CD4-positive, alpha-beta T cell (primary cell): ENCODE data around the gene KCNAB1. TPM values are rescaled to one million over a fixed set of nuclear protein-coding genes. Genes with fewer than 3 reads are reported as not detected.

Experiments used
- ATAC-seq: fragments of 200-7000 bp; cut with Tn5 transposase; one replicate; pipeline ENCODE4 v1.10.0; 2022; ENCODE audit warnings: mild to moderate bottlenecking; ENCODE audit not compliant: poor library complexity
- CTCF ChIA-PET: fragments of 350-600 bp; sonication (Branson Sonifier 250); formaldehyde crosslinking; loops from one replicate; lab custom pipeline; 2021; ENCODE audit warnings: antibody characterized with exemption, inconsistent platforms; lab: Charles Lee
- POLR2A ChIA-PET: fragments of 350-600 bp; sonication (Branson Sonifier 250); formaldehyde crosslinking; loops from one replicate; lab custom pipeline; 2021; ENCODE audit warnings: antibody characterized with exemption, inconsistent platforms; lab: Charles Lee
- DNase-seq, 14 experiments: peaks; one replicate each; pipeline ENCODE4 v3.0.0-alpha.2; 2013 to 2020; ENCODE audit warnings: mixed read lengths in 2 of 14
- H3K27ac ChIP-seq, 2 donors: one replicate each; pipeline versions ENCODE4 v1.5.1 to v1.7.0; 2013; ENCODE audit warnings: low read length in 2 of 2, low read depth in 1 of 2, mild to moderate bottlenecking in 1 of 2
- H3K27me3 ChIP-seq, 2 experiments: 1 replicate in 1 of 2; 2 replicates in 1 of 2; pipeline versions ENCODE4 v1.6.1 to v1.7.0; 2013; ENCODE audit warnings: low read length in 2 of 2, control low read depth in 1 of 2, mild to moderate bottlenecking in 1 of 2, moderate library complexity in 1 of 2; ENCODE audit not compliant: insufficient read depth in 2 of 2, control insufficient read depth in 1 of 2
- H3K36me3 ChIP-seq: one replicate; pipeline ENCODE4 v1.6.1; 2013; ENCODE audit warnings: low read length, control low read depth; ENCODE audit not compliant: insufficient read depth
- H3K4me1 ChIP-seq: one replicate; pipeline ENCODE4 v1.6.1; 2013; ENCODE audit warnings: low read length, control low read depth; ENCODE audit not compliant: insufficient read depth
- H3K4me3 ChIP-seq: one replicate; pipeline ENCODE4 v1.5.1; 2013; ENCODE audit warnings: mild to moderate bottlenecking, low read length, moderate library complexity
- H3K9me3 ChIP-seq, 2 experiments: 1 replicate in 1 of 2; 2 replicates in 1 of 2; pipeline versions ENCODE4 v1.6.1 to v1.7.0; 2013; ENCODE audit warnings: low read length in 2 of 2, mild to moderate bottlenecking in 2 of 2, control low read depth in 1 of 2, moderate library complexity in 1 of 2; ENCODE audit not compliant: control insufficient read depth in 1 of 2, insufficient read depth in 1 of 2
- H3K27ac Mint-ChIP-seq: one replicate; pipeline ENCODE4 v1.8.0; 2020; ENCODE audit warnings: mixed read lengths
- H3K27me3 Mint-ChIP-seq: one replicate; pipeline ENCODE4 v1.8.0; 2021; ENCODE audit warnings: mixed read lengths
- H3K36me3 Mint-ChIP-seq: one replicate; pipeline ENCODE4 v1.8.0; 2021; ENCODE audit warnings: low read depth, mixed read lengths
- H3K4me1 Mint-ChIP-seq: one replicate; pipeline ENCODE4 v1.8.0; 2021; ENCODE audit warnings: low read depth, mixed read lengths
- H3K4me3 Mint-ChIP-seq: one replicate; pipeline ENCODE4 v1.8.0; 2020; ENCODE audit warnings: mild to moderate bottlenecking, mixed read lengths
- H3K9me3 Mint-ChIP-seq: one replicate; pipeline ENCODE4 v1.8.0; 2020; ENCODE audit warnings: mixed read lengths
- CTCF ChIP-seq: fragments of 200-600 bp; IDR thresholded peaks from one replicate; pipeline ENCODE4 v1.8.0; 2022; ENCODE audit warnings: antibody characterized with exemption, mild to moderate bottlenecking
- intact Hi-C, 2 experiments: fragments of 100-400 bp; cut with DNase I in 1 of 2; cut with micrococcal nuclease in 1 of 2; formaldehyde crosslinking; loops; one replicate each; pipeline versions ENCODE4 v1.15.1 to v1.9.0; 2023 to 2025; cut with DNase I, micrococcal nuclease
- total RNA-seq, 174 experiments: library from RNA in 2 of 174; stranded (reverse) in 2 of 174; gene quantifications; one replicate each; pipeline ENCODE4 v1.2.3 and lab custom pipeline; 2021 to 2026

KCNAB1 gene
- total RNA-seq, 2 experiments from 2014 or later = 0.14 TPM; not detected in 1

GRCh38 chr3:156461889-156462288, 341.5 kb downstream of the KCNAB1 start:
- POLR2A ChIA-PET = no interaction called here
- intact Hi-C loops = no loop called here
- no peak overlapping the region for H3K27ac Mint-ChIP-seq

GRCh38 chr3:156463123-156463522, 342.7 kb downstream of the KCNAB1 start:
- H3K36me3 Mint-ChIP-seq = no peaks in the 10 kb centered on the region

More at GRCh38 chr3:156461889-156462288, 341.5 kb downstream of the KCNAB1 start:
- no peaks in the 10 kb centered on the region for H3K9me3 Mint-ChIP-seq
- no peaks in the 10 kb centered on the region for H3K36me3 Mint-ChIP-seq
- CTCF ChIA-PET = no interaction called here
- no peak for TF ChIP-seq CTCF
- Histone ChIP-seq H3K9me3 (no peaks in the 10 kb centered on the region), H3K36me3 (no peaks in the 10 kb centered on the region), H3K4me3 (no peak overlapping the region), H3K27ac (no peak overlapping the region), H3K27me3 (no peaks in the 10 kb centered on the region), H3K4me1 (no peaks in the 10 kb centered on the region)
- H3K27me3 Mint-ChIP-seq = peaks cover 6% of the 10 kb centered on the region
- H3K4me3 Mint-ChIP-seq = no peak overlapping the region
- no peak for DNase-seq
- no peak for ATAC-seq
- no peaks in the 10 kb centered on the region for H3K4me1 Mint-ChIP-seq

GRCh38 chr3:156465194-156465593, 344.8 kb downstream of the KCNAB1 start:
- intact Hi-C loops = no loop called here
- Mint-ChIP-seq H3K27me3 (peaks cover 10% of the 10 kb centered on the region), H3K4me3 (no peak overlapping the region), H3K4me1 (no peaks in the 10 kb centered on the region), H3K9me3 (no peaks in the 10 kb centered on the region), H3K27ac (no peak overlapping the region), H3K36me3 (no peaks in the 10 kb centered on the region)
- ATAC-seq = no peak
- ChIA-PET CTCF (no interaction called here), POLR2A (no interaction called here)
- TF ChIP-seq CTCF = no peak
- Histone ChIP-seq H3K27me3 (no peaks in the 10 kb centered on the region), H3K4me1 (no peaks in the 10 kb centered on the region), H3K36me3 (no peaks in the 10 kb centered on the region), H3K4me3 (no peak overlapping the region), H3K9me3 (no peaks in the 10 kb centered on the region), H3K27ac (no peak overlapping the region)
- no peak for DNase-seq

More at GRCh38 chr3:156463123-156463522, 342.7 kb downstream of the KCNAB1 start:
- H3K27me3 ChIP-seq = no peaks in the 10 kb centered on the region
- no peaks in the 10 kb centered on the region for H3K4me1 ChIP-seq
- H3K27ac ChIP-seq = no peak overlapping the region
- ChIA-PET POLR2A (no interaction called here), CTCF (no interaction called here)
- Mint-ChIP-seq H3K9me3 (no peaks in the 10 kb centered on the region), H3K27me3 (peaks cover 6% of the 10 kb centered on the region), H3K4me1 (no peaks in the 10 kb centered on the region), H3K27ac (no peak overlapping the region), H3K4me3 (no peak overlapping the region)
- no peaks in the 10 kb centered on the region for H3K9me3 ChIP-seq
- H3K4me3 ChIP-seq = no peak overlapping the region
- H3K36me3 ChIP-seq = no peaks in the 10 kb centered on the region
- ATAC-seq (no peak), DNase-seq (no peak)
- intact Hi-C loops = no loop called here
- TF ChIP-seq CTCF = no peak
